Stimulated activated CD4-positive, alpha-beta T cell treated with anti-CD3 and anti-CD28 coated beads, Interleukin-4, amount 100 ng/mL, for 1 hour (primary cell): ENCODE measurements around the gene TK2.

ENCODE experiments used
- DNase-seq: peaks from one replicate; pipeline ENCODE4 v3.0.0-alpha.2; 2020

The TK2 gene

GRCh38 chr16:66543541-66543940, 6.4 kb downstream of the TK2 start:
- no peak for DNase-seq

DNA sequence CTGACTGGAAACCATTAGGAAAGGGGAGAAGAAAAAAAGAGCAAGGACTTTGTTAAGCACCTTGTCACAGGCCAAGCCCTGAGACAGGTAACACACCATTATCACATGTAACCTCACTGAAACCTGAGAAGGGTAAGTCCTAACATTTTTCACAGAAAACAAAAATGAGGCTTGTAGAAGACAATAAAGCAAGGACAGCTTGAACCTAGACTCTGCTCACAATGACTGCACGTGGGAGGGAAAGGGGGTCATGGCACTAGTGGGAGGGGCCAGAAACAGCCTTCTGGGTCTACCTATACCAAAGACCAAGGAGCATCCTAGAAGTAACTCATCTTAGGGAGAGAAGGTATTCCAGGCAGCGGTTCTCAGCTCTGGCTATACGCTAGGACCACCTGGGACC, 7.5 kb downstream of the TK2 start:
- DNase-seq = no peak

DNA sequence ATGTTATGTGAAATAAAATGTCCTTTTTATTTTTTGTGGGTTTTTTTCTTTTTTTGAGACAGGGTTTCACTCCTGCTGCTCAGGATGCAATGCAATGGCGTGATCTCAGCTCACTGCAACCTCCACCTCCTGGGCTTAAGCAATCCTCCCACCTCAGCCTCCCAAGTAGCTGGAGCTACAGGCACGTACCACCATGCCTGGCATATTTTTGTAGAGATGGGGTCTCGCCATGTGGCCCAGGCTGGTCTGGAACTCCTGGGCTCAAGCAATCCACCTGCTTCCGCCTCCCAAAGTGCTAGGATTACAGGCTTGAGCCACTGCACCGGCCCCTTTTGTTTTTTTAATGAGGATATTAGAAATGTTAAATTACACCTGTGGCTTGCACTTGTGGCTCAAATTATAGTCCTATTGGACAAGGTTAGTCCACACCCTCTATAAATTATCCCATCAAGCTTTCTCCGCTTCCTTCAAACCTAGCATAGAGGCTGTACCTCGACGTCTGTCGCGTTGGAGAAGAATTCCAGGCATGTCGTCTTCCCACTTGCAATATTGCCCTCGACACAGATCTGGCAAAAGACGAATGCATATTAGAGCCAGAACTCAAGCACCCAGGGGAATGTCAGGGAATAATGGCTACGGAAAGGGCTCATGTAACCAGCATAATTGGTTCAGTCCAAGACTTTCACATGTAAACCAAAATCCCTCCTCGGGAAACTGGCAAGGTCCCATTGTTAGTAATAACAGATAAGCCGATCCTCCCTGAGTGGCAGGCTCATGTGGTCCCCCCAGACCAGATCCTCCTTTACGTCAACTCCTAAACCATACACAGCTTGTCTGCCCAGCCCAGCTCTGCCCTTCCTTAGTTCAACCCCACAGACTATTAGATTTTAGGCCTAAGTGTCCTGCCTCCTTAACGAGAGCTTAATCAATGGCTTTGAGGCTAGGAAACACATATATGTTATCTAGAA, 8.2 kb downstream of the TK2 start:
- no peak for DNase-seq

- no peak for DNase-seq
Measured at GRCh38 chr16:66539623-66540469, 10.1 kb downstream of the TK2 start.

- DNase-seq = no peak
Measured at GRCh38 chr16:66538910-66539309, 11.0 kb downstream of the TK2 start.

GRCh38 chr16:66537236-66537635, 12.7 kb downstream of the TK2 start:
- DNase-seq = no peak

DNA sequence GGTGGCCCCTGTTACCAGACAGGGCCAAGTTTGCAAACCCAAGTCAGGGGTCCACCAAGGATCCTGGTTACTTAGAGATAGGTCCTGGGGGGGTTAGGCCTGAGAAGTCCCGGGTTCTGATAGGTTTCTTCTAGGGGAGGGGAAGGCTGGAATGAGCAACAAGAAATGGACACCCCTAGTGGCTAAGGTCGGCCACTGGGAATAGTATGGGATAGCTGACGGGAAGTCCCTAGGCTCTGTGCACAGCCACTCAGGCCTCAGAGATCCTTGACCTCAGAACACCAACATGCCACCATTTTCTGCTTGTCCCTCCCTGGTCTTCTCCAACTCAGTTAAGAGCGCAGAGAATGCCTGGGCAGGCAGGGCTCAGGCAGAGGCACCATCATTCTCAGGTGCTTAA, 13.4 kb downstream of the TK2 start:
- no peak for DNase-seq

- DNase-seq = no peak
Measured at GRCh38 chr16:66534376-66534799, 15.5 kb downstream of the TK2 start.

- no peak for DNase-seq
Measured at GRCh38 chr16:66529475-66529874, 20.4 kb downstream of the TK2 start.

GRCh38 chr16:66528294-66528693, 21.6 kb downstream of the TK2 start:
- no peak for DNase-seq

DNA sequence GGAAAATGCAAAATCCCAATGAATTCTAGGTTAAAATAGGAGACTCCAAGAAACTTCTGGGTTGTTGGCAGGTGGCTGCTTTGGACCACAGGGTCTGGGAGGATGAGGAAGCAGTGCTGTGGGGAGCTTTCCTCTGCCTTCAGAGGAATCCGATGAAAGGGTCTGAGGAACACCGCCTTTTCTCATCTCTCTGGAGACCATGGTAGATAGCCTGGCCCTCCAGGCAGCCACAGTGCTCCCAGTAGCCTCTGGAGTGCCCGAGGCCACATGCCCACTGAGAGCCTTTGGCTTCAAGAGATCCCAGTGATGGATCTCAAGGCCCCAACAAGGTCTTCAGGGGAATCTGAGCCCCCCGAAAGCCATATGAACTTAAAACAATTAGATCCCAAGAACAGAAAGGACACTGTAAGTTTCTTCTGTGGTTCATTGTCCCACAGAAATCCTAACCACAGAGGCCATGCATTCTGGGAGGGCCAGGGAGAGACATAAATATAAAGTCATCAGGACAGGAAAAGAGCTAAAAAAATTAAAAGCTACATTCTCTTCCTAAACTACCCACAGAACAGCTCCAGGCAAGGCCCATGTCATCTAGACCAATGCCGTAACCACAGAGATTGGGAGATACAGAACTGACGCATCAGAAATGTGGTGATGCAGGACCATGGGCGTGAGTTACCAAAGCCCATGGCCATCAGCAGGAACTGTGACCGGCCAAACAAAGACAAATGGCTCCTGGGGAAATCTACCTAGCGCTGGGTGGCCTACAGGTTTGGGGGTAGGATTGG, 24.3 kb downstream of the TK2 start:
- DNase-seq = no peak

- no peak for DNase-seq
Measured at GRCh38 chr16:66524601-66525164, 25.2 kb downstream of the TK2 start.

DNA sequence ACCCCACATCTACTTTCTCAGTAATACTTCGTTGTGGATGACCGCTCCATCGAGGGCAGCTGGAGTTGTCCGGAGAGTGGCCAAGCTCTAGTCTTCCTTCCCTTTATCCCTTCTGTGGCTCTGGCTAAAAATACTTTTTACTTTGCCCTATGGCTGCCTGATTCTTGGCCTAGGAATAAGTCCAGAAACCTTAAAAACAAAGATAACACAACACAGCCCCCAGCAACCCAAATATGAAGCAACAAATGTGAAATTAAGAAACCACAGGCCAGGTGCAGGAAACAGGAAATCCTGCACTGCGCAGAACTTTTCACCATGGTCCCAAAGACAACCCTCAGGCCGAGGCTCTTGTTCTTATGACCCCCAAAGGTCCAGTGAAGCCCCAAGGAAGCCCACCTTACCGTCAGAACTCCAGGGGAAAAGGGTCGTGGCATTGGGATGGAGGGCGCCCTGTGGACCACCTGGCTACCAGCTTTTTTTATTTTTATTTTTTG, 26.0 kb downstream of the TK2 start:
- DNase-seq = no peak

DNA sequence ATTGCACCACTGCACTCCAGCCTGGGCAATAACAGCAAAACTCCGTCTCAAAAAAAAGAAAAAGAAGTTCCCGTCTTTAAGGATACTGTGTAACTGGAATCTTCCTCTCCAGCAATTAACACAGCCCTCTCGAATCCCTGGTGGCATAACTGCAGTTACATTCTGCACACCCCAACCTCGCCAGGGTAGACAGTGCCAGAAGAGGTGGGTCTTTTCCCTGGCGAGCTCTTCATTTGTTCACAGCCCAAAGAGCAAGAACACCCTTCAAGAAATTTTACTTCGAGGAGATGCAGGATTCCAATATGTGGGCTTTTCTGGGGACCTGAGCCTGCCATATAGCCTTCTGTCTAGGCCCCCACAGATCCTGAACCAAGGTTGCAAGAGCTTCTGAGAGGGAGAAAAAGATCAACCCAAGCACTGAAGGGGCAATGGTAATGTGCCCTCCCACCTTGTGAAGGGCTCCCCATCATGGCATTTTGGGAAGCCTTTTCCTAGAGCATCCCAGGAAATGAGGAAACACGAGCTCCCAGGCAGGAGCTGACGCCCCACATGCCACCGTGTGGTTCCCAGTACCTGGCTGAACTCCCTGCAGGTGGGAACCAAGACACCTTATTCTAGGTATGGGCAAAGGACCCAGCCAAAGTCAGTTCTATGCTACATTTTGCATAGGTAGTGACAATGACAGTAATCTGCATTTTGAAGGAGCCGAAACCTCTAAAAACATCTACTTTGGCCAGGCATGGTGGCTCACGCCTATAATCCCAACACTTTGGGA, 26.9 kb downstream of the TK2 start:
- no peak for DNase-seq

- DNase-seq = peak; percentile 86
Measured at GRCh38 chr16:66521951-66522771, 27.8 kb downstream of the TK2 start.

GRCh38 chr16:66521252-66521713, 28.6 kb downstream of the TK2 start:
- no peak for DNase-seq

DNA sequence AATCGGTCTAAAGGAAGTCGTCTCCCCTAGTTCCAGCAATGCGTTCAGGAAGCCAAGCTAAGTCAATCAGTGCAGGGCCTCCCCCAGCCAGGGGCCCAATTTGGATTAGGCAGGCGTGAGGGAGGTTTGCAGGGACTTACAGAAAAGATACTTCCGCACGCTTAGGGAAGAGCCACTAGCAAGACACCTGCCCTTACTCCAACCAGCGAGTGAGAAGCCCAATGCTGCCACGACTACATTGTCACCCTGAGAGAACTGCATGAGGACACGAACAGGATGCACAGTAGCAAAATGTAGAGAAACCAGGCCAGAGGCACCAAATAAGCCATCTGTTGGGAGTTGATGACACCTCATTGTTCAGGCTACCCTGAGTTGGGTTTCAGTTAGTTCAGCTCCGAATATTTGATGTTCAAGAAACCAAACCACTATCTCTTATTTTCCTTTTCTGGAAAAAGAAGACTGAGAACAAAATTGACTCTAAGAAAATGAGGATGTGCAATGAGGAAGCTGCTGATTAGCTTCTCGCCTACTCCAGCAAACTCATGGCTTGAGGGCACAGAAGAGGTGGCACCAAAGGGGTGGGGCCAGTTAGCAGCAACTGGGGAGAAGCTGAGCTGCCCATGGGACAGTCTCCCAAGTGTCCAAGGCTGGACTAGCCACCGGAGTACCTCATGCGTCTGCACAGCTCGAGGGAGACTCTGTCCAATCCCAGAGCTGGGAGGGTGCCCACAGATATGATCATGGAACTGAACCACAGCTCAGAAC, 29.3 kb downstream of the TK2 start:
- DNase-seq = no peak

DNA sequence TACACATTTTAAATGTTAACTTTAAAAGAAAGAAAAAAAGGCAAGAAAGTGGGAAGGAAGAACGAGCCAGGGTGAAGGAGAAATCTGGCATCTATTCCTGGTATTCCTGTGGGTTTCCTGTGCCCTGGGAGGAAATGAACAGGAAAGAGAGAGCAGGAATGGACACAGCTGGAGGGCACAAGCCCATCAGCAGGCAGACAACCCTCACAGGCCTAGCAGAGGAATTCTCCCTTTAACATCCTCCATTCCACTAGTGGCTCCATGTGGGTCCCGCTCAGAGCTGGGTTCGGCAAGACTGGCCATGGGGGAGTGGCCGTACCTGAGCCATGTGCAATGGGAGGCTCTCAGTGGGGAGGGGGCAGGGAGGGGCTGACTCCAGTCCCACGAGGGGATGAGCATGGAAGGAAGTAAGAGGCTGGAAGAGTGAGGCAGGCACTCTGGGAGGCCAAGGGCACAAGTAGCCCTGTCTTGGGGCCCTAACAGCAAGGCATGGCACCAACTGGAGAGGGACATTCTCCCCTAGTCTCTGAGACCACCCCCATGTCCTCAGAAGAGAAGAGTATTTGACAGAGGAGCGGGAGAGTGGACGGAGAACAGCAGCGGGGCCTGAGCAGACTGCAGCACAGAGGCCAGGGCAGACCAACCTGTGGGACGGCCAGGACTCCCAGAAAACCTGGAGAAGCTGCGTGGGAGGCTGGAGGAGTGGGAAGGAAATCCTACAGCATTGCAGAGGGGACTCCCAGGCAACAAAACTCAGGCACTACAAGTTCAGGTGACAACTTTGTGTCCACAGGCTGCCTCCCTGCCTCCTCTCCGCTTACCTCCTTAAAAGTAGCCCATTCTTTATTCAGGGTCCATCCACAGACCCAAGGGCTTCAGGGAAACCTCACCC, 30.2 kb downstream of the TK2 start:
- DNase-seq = no peak
